ENCODE measurements around the gene MCOLN2.

DNA sequence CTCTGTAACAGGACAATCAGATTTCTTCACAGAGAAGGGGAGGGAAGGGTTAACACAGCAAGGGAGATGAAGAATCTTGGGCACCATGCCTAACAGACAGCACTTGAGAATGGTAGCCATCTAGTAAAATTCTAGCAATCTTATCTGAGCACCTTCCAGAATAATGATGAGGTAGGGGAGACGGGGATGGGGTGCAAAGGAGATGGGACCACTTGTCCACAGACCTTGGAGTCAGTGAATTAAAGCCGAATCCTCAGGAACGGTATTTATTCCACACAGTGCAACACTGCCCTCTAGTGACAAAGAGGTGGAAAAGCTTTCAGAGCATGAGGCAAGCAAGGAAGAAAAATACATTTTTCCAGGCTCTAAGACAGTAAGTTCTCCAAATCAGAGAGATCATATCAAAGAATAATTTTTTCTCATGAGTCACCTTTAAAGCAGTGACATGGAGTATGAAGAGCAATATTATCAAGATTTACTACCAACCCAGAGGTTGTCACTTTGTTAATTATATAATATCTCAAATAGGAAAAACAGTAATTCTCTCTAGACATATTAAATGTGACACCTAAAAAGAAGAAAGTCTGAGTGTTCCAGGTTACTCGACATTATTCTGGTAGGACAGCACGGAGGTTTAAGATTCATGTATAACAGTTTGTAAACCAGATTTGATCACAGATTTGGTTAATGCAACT lies 60.6 kb downstream of the MCOLN2 start:
- TF ChIP-seq CTCF (conservative IDR thresholded peaks at IDR 0.05; ENCODE audit: low read depth, low read length) (peak; percentile 95), MAZ (IDR thresholded peaks at IDR 0.05; ENCODE audit: borderline replicate concordance, low read depth, low read length) (no peak), MAFK (IDR thresholded peaks at IDR 0.05; ENCODE audit: low read depth, low read length) (no peak), POLR2A (IDR thresholded peaks at IDR 0.05; ENCODE audit: low read depth, low read length) (no peak), BHLHE40 (IDR thresholded peaks at IDR 0.05; ENCODE audit: low read depth, low read length) (no peak), RFX5 (IDR thresholded peaks at IDR 0.05; ENCODE audit: low read depth, low read length) (no peak), RCOR1 (IDR thresholded peaks at IDR 0.05; ENCODE audit: insufficient replicate concordance, low read length) (no peak), MXI1 (IDR thresholded peaks at IDR 0.05; ENCODE audit: borderline replicate concordance, low read depth, low read length) (no peak), RAD21 (IDR thresholded peaks at IDR 0.05; ENCODE audit: low read length) (peak; percentile 96), SMC3 (IDR thresholded peaks at IDR 0.05; ENCODE audit: low read depth, low read length) (peak; percentile 74), CEBPB (IDR thresholded peaks at IDR 0.05; ENCODE audit: low read depth, low read length) (0 out of 2 replicates have a peak, but pooled peaks have one; percentile 11), FOS (IDR thresholded peaks at IDR 0.05; ENCODE audit: low read depth, low read length) (no peak)
- TF ChIP-seq, protein P1, sequence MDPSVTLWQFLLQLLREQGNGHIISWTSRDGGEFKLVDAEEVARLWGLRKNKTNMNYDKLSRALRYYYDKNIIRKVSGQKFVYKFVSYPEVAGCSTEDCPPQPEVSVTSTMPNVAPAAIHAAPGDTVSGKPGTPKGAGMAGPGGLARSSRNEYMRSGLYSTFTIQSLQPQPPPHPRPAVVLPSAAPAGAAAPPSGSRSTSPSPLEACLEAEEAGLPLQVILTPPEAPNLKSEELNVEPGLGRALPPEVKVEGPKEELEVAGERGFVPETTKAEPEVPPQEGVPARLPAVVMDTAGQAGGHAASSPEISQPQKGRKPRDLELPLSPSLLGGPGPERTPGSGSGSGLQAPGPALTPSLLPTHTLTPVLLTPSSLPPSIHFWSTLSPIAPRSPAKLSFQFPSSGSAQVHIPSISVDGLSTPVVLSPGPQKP (IDR thresholded peaks at IDR 0.05; ENCODE audit: borderline replicate concordance, low read depth, low read length) = no peak
- TF ChIP-seq, protein P2, sequence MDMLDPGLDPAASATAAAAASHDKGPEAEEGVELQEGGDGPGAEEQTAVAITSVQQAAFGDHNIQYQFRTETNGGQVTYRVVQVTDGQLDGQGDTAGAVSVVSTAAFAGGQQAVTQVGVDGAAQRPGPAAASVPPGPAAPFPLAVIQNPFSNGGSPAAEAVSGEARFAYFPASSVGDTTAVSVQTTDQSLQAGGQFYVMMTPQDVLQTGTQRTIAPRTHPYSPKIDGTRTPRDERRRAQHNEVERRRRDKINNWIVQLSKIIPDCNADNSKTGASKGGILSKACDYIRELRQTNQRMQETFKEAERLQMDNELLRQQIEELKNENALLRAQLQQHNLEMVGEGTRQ (IDR thresholded peaks at IDR 0.05; ENCODE audit: low read depth, low read length) = no peak

Measured in IMR-90 (cell line).